GM12878 (cell line): ENCODE data around the gene EIF2A. TPM values are rescaled to one million over a fixed set of nuclear protein-coding genes. Genes with fewer than 3 reads are reported as not detected.

ENCODE experiments used
- BACH1 ChIP-seq: fragments of 450-650 bp; IDR thresholded peaks from 2 replicates; pipeline ENCODE4 v1.6.1; 2017; ENCODE audit warnings: mild to moderate bottlenecking, borderline replicate concordance
- CUX1 ChIP-seq: IDR thresholded peaks from 2 replicates; pipeline ENCODE4 v1.6.1; 2012; ENCODE audit warnings: improper control_type of control experiment, low read depth, low read length; ENCODE audit not compliant: insufficient replicate concordance
- LARP7 ChIP-seq: fragments of 450-650 bp; IDR thresholded peaks from 2 replicates; pipeline ENCODE4 v1.6.1; 2017; ENCODE audit warnings: mild to moderate bottlenecking
- SREBF1 ChIP-seq: IDR thresholded peaks from 2 replicates; pipeline ENCODE4 v1.6.1; 2012; ENCODE audit warnings: mild to moderate bottlenecking, low read length
- TCF3 ChIP-seq: IDR thresholded peaks from 2 replicates; pipeline ENCODE4 v1.6.1; 2012; ENCODE audit warnings: low read depth, mild to moderate bottlenecking, low read length, borderline replicate concordance; ENCODE audit not compliant: insufficient read depth
- USF1 ChIP-seq: IDR thresholded peaks from 2 replicates; pipeline ENCODE4 v1.6.1; 2011; ENCODE audit warnings: borderline replicate concordance, low read depth, mild to moderate bottlenecking, moderate library complexity, mixed read lengths, low read length; ENCODE audit not compliant: insufficient read depth; ENCODE audit errors: extremely low read length
- YBX1 ChIP-seq: fragments of 450-650 bp; IDR thresholded peaks from 2 replicates; pipeline ENCODE4 v1.6.1; 2016; ENCODE audit warnings: antibody characterized with exemption
- polyA plus RNA-seq, 11 experiments: library from polyadenylated mRNA; depleted of rRNA in 4 of 11; unstranded in 6 of 11; stranded (reverse) in 5 of 11; fragments of >200 nt; fragmentation: Nextera tagmentation in 4 of 11; fragmentation: Illumina TruSeq in 1 of 11; extraction: Ambion mirVana in 4 of 11; extraction: Trizol in 1 of 11; gene quantifications; 1 replicate in 1 of 11; 2 replicates in 10 of 11; pipeline versions ENCODE4 v1.2.1 to v1.2.3, GENCODE V29; 2011 to 2016; ENCODE audit warnings: inconsistent platforms in 2 of 11, missing spikeins in 2 of 11, low read depth in 1 of 11
- total RNA-seq, 4 experiments: library from RNA; depleted of rRNA in 3 of 4; stranded (reverse); fragments of >200 nt in 3 of 4; fragmentation: Illumina TruSeq in 1 of 4; extraction: Trizol in 1 of 4; gene quantifications; 2 replicates each; pipeline versions ENCODE4 v1.2.1 to v1.2.3, GENCODE V29; 2013 to 2021

The EIF2A gene
- total and polyA plus RNA-seq, 10 of the 15 experiments (the other 5 are each of a cell fraction or from before 2014, with no cell fraction given) = 85.4 to 211 (median 136) TPM

- TF ChIP-seq USF1 = no peak
- TF ChIP-seq SREBF1 = no peak
- TF ChIP-seq CUX1 = no peak
- TF ChIP-seq BACH1 = no peak
- TF ChIP-seq YBX1 = no peak
- TF ChIP-seq TCF3 = no peak
- TF ChIP-seq LARP7 = no peak
Observed at GRCh38 chr3:150540991-150541390, 5.6 kb upstream of the EIF2A start (continued).
